MCF 10A (cell line): ENCODE data around the gene GALM. TPM values are rescaled to one million over a fixed set of nuclear protein-coding genes. Genes with fewer than 3 reads are reported as not detected.

ENCODE experiments used
- BruUV-seq: library from RNA; stranded (reverse); fragments of 400-500 nt; replicated peaks from 2 replicates; lab custom pipeline; 2021; lab: Mats Ljungman, UMichigan
- CTCF ChIA-PET: fragments of 300-600 bp; sonication (Branson Sonifier 250); formaldehyde crosslinking; extraction: SDS; loops from one replicate; lab custom pipeline; 2021; ENCODE audit warnings: antibody characterized with exemption, inconsistent platforms; lab: Yijun Ruan, JAX
- POLR2A ChIA-PET: fragments of 300-600, 350-650 bp; sonication (Branson Sonifier 250); formaldehyde crosslinking; extraction: SDS; loops from one replicate; lab custom pipeline; 2020; ENCODE audit warnings: antibody characterized with exemption, inconsistent platforms; lab: Yijun Ruan, JAX
- DNase-seq: peaks from one replicate; pipeline ENCODE4 v3.0.0-alpha.2; 2018; ENCODE audit not compliant: unreplicated experiment
- H3K27ac Mint-ChIP-seq: one replicate; pipeline ENCODE4 v1.8.0; 2022; ENCODE audit warnings: mild to moderate bottlenecking, low read depth, mixed read lengths; ENCODE audit not compliant: unreplicated experiment
- H3K27me3 Mint-ChIP-seq: one replicate; pipeline ENCODE4 v1.8.0; 2022; ENCODE audit warnings: mixed read lengths; ENCODE audit not compliant: insufficient read depth, unreplicated experiment
- H3K36me3 Mint-ChIP-seq: one replicate; pipeline ENCODE4 v1.8.0; 2022; ENCODE audit warnings: mild to moderate bottlenecking, moderate library complexity, mixed read lengths; ENCODE audit not compliant: insufficient read depth, unreplicated experiment
- H3K4me1 Mint-ChIP-seq: one replicate; pipeline ENCODE4 v1.8.0; 2022; ENCODE audit warnings: mixed read lengths; ENCODE audit not compliant: insufficient read depth, unreplicated experiment
- H3K4me3 Mint-ChIP-seq: one replicate; pipeline ENCODE4 v1.8.0; 2022; ENCODE audit warnings: mild to moderate bottlenecking, moderate library complexity, mixed read lengths; ENCODE audit not compliant: unreplicated experiment
- H3K9me3 Mint-ChIP-seq: one replicate; pipeline ENCODE4 v1.8.0; 2022; ENCODE audit warnings: mixed read lengths; ENCODE audit not compliant: unreplicated experiment
- CTCF ChIP-seq: fragments of 200-600 bp; IDR thresholded peaks from one replicate; pipeline ENCODE4 v1.8.0; 2022; ENCODE audit warnings: antibody characterized with exemption, mild to moderate bottlenecking; ENCODE audit not compliant: unreplicated experiment
- intact Hi-C: fragments of 100-400 bp; cut with micrococcal nuclease; formaldehyde crosslinking; loops from 2 replicates; pipeline ENCODE4 v1.14.1; 2022
- total RNA-seq: library from RNA; stranded (reverse); gene quantifications from 2 replicates; pipeline ENCODE4 v1.2.3, GENCODE V29; 2022

The GALM gene
- total RNA-seq, 1 experiment from 2014 or later = not detected

- no peak overlapping the region for H3K27ac Mint-ChIP-seq
- BruUV-seq = no TSS peak
- intact Hi-C loops = no loop called here
Measured at GRCh38 chr2:38737925-38738324, 72.0 kb downstream of the GALM start.

GRCh38 chr2:38739524-38739923 lies 73.6 kb downstream of the GALM start:
- Mint-ChIP-seq H3K4me1 (peaks cover 5% of the 10 kb centered on the region), H3K27ac (peak overlapping the region; percentile 27), H3K27me3 (no peaks in the 10 kb centered on the region), H3K4me3 (no peak overlapping the region), H3K9me3 (peaks cover 8% of the 10 kb centered on the region), H3K36me3 (peaks cover 66% of the 10 kb centered on the region)
- TF ChIP-seq CTCF = no peak
- POLR2A ChIA-PET = interaction anchor here (1.9 kb wide), 1 partner anchor 11 kb away, joined by 9 read pairs; the partner anchor contains the start of gene SRSF7
- no peak for DNase-seq
- no TSS peak for BruUV-seq
- intact Hi-C loops = no loop called here
- CTCF ChIA-PET = interaction anchor here (0.6 to 2.1 kb wide), 9 partner anchors 9 to 365 kb away, joined by 3 to 10 read pairs (median 3); no protein-coding TSS in a partner anchor

More at GRCh38 chr2:38737925-38738324, 72.0 kb downstream of the GALM start:
- ChIA-PET POLR2A (interaction anchor here (0.6 to 1.9 kb wide), 4 partner anchors 13 to 811 kb away, joined by 3 to 9 read pairs (median 4); partner anchors contain the start of gene SRSF7), CTCF (interaction anchor here (1.1 to 2.1 kb wide), 4 partner anchors 8 to 422 kb away, joined by 3 to 7 read pairs (median 4); no protein-coding TSS in a partner anchor)
- Mint-ChIP-seq H3K4me3 (no peak overlapping the region), H3K4me1 (peaks cover 5% of the 10 kb centered on the region), H3K36me3 (peaks cover 64% of the 10 kb centered on the region), H3K27me3 (no peaks in the 10 kb centered on the region), H3K9me3 (peaks cover 8% of the 10 kb centered on the region)
- DNase-seq = no peak
- no peak for TF ChIP-seq CTCF

- H3K36me3 Mint-ChIP-seq = peaks cover 78% of the 10 kb centered on the region
- POLR2A ChIA-PET = interaction anchor here (0.7 to 2.5 kb wide), 3 partner anchors 10 to 159 kb away, joined by 3 to 11 read pairs (median 3); partner anchors contain the start of gene SRSF7
- BruUV-seq = no TSS peak
Measured at GRCh38 chr2:38740851-38741731, 75.2 kb downstream of the GALM start.

More at GRCh38 chr2:38740851-38741731, 75.2 kb downstream of the GALM start:
- peak; percentile 33 for DNase-seq
- intact Hi-C loops = loop anchor here (5.0 kb wide), 1 partner anchor 204 kb away; no protein-coding TSS in a partner anchor
- Mint-ChIP-seq H3K4me1 (peaks cover 5% of the 10 kb centered on the region), H3K9me3 (peaks cover 8% of the 10 kb centered on the region), H3K27me3 (no peaks in the 10 kb centered on the region), H3K27ac (no peak overlapping the region), H3K4me3 (no peak overlapping the region)
- TF ChIP-seq CTCF = peak; percentile 45
- CTCF ChIA-PET = interaction anchor here (0.6 to 2.7 kb wide), 24 partner anchors 9 to 893 kb away, joined by 3 to 21 read pairs (median 4); partner anchors contain the start of gene SRSF7
